Left ventricle myocardium inferior (tissue), 1 donor: ENCODE measurements around the gene HES1. TPM values are rescaled to one million over a fixed set of nuclear protein-coding genes. Genes with fewer than 3 reads are reported as not detected.
"Not testable (repeated sequence)": the region's sequence is repeated elsewhere in the genome, so short reads cannot be mapped to it uniquely, and the experiment has no call there.

ENCODE experiments used
- DNase-seq: peaks from one replicate; pipeline ENCODE4 v3.0.0-alpha.2; 2020
- H3K27ac ChIP-seq: fragments of 200-600 bp; replicated peaks from 2 replicates; pipeline ENCODE4 v1.8.0; 2021
- H3K27me3 ChIP-seq: fragments of 200-600 bp; 2 replicates; pipeline ENCODE4 v1.8.0; 2021; ENCODE audit warnings: low read depth
- H3K36me3 ChIP-seq: fragments of 200-600 bp; 2 replicates; pipeline ENCODE4 v1.8.0; 2021
- H3K4me1 ChIP-seq: fragments of 200-600 bp; 2 replicates; pipeline ENCODE4 v1.8.0; 2021
- H3K4me3 ChIP-seq: fragments of 200-600 bp; 2 replicates; pipeline ENCODE4 v1.8.0; 2021; ENCODE audit warnings: mild to moderate bottlenecking, moderate library complexity
- H3K9me3 ChIP-seq: fragments of 200-600 bp; replicated peaks from 2 replicates; pipeline ENCODE4 v1.8.0; 2021
- CTCF ChIP-seq: fragments of 200-600 bp; IDR thresholded peaks from 2 replicates; pipeline ENCODE4 v1.8.0; 2021; ENCODE audit warnings: antibody characterized with exemption, mild to moderate bottlenecking, borderline replicate concordance
- intact Hi-C: fragments of 100-400 bp; cut with micrococcal nuclease; formaldehyde crosslinking; loops from one replicate; pipeline ENCODE4 v1.11.0; 2022
- total RNA-seq: library from RNA; stranded (reverse); fragmentation: NEBNext Ultra II Directional; extraction: Animal tissue kit (Norgen Biotek cat#: 25700); gene quantifications from one replicate; pipeline ENCODE4 v1.2.1, GENCODE V29; 2021
- donor health status: DM: no; HTN: yes; CAD: no; lungs with severe emphysema.

Gene HES1
- total RNA-seq, 1 donor from 2014 or later, result 13.4 TPM

GRCh38 chr3:194089357-194090177, 46.4 kb upstream of the HES1 start:
- H3K36me3 ChIP-seq, result no peaks in the 10 kb centered on the region
- peaks cover 18% of the 10 kb centered on the region for H3K27me3 ChIP-seq
- H3K9me3 ChIP-seq, result no peaks in the 10 kb centered on the region
- peaks cover 8% of the 10 kb centered on the region for H3K4me1 ChIP-seq
- no peak overlapping the region for H3K27ac ChIP-seq
- TF ChIP-seq CTCF, result no peak
- H3K4me3 ChIP-seq, result no peak overlapping the region
- intact Hi-C loops, result no loop called here
- peak; percentile 39 for DNase-seq

- intact Hi-C loops, H3K9me3 ChIP-seq, DNase-seq, H3K4me3 ChIP-seq, H3K27ac ChIP-seq, H3K36me3 ChIP-seq: not testable (repeated sequence)
- Histone ChIP-seq H3K27me3 (peaks cover 18% of the 10 kb centered on the region), H3K4me1 (peaks cover 10% of the 10 kb centered on the region)
These were observed 45.8 kb upstream of the HES1 start for GRCh38 chr3:194090178-194090555.

- intact Hi-C loops, result no loop called here
- no peaks in the 10 kb centered on the region for H3K36me3 ChIP-seq
- H3K4me3 ChIP-seq, result no peak overlapping the region
- no peak overlapping the region for H3K27ac ChIP-seq
- H3K9me3 ChIP-seq, result no peaks in the 10 kb centered on the region
- TF ChIP-seq CTCF, result no peak
- H3K4me1 ChIP-seq, result peaks cover 16% of the 10 kb centered on the region
- no peak for DNase-seq
- H3K27me3 ChIP-seq, result peaks cover 18% of the 10 kb centered on the region
These were observed 45.2 kb upstream of the HES1 start for GRCh38 chr3:194090716-194091115.

- Histone ChIP-seq H3K4me3 (no peak overlapping the region), H3K27me3 (peaks cover 18% of the 10 kb centered on the region), H3K36me3 (no peaks in the 10 kb centered on the region), H3K27ac (no peak overlapping the region), H3K9me3 (no peaks in the 10 kb centered on the region), H3K4me1 (peaks cover 20% of the 10 kb centered on the region)
- no peak for DNase-seq
- no peak for TF ChIP-seq CTCF
- intact Hi-C loops, result no loop called here
These were observed 44.8 kb upstream of the HES1 start for GRCh38 chr3:194091141-194091540.

- H3K9me3 ChIP-seq, intact Hi-C loops, H3K36me3 ChIP-seq, H3K4me3 ChIP-seq, H3K27ac ChIP-seq, DNase-seq: not testable (repeated sequence)
- Histone ChIP-seq H3K4me1 (peaks cover 24% of the 10 kb centered on the region), H3K27me3 (peaks cover 13% of the 10 kb centered on the region)
These were observed 44.1 kb upstream of the HES1 start for GRCh38 chr3:194091897-194092296.

GRCh38 chr3:194092881-194093301, 43.1 kb upstream of the HES1 start:
- no peak overlapping the region for H3K4me3 ChIP-seq
- H3K4me1 ChIP-seq, result peaks cover 33% of the 10 kb centered on the region
- no peaks in the 10 kb centered on the region for H3K36me3 ChIP-seq
- intact Hi-C loops, result no loop called here
- TF ChIP-seq CTCF, result no peak
- no peak overlapping the region for H3K27ac ChIP-seq
- peaks cover 5% of the 10 kb centered on the region for H3K27me3 ChIP-seq
- no peak for DNase-seq
- no peaks in the 10 kb centered on the region for H3K9me3 ChIP-seq
